GM21515 (cell line): ENCODE results near the gene CLEC16A.

Experiments
- ATAC-seq: cut with Tn5 transposase; IDR thresholded peaks from one replicate; pipeline ENCODE4 v1.9.1; 2021; ENCODE audit not compliant: unreplicated experiment

Gene CLEC16A

DNA sequence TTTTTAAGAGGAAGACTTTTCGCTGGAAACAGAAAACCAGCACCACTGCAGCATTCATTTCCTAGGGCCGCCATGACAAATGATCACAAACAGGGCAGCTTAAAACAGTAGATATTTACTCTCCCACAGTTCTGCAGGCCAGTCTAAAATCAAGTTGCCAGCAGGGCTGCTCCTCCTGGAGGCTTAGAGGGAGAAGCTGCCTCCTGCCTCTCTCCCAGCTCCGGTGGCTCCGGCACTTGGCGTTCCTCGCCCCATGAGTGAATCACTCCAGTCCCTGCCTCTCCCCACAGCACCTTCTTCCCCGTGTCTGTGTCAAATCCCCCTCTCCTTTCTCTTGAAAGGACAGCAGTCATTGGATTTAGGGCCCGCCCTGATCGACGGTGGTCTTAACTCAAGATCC lies 239.6 kb downstream of the CLEC16A start:
- no peak for ATAC-seq

DNA sequence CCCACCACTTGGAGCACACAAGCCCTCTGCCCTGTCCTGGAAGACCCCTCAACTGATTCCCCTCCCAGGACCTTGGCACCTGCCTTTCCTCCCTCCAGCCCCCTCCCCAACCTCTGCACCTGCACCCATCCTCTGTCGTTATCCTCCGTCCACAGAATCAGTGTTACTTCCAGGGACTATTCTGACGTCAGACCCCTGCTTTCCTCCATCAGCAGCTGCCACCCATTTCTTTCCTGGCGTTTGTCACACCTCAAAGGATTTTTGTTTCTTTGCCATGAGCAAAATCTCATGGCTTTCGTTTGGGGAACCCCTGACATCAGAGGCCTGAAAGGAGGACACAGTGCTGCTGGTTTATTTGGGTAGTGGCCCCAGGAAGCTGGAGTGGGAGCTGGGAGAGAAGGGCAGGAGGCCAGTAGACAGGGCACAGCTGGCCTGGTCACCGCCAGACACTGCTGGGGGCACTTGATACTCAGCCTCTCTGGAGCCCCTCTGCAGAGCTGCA lies 243.2 kb downstream of the CLEC16A start:
- no peak for ATAC-seq

DNA sequence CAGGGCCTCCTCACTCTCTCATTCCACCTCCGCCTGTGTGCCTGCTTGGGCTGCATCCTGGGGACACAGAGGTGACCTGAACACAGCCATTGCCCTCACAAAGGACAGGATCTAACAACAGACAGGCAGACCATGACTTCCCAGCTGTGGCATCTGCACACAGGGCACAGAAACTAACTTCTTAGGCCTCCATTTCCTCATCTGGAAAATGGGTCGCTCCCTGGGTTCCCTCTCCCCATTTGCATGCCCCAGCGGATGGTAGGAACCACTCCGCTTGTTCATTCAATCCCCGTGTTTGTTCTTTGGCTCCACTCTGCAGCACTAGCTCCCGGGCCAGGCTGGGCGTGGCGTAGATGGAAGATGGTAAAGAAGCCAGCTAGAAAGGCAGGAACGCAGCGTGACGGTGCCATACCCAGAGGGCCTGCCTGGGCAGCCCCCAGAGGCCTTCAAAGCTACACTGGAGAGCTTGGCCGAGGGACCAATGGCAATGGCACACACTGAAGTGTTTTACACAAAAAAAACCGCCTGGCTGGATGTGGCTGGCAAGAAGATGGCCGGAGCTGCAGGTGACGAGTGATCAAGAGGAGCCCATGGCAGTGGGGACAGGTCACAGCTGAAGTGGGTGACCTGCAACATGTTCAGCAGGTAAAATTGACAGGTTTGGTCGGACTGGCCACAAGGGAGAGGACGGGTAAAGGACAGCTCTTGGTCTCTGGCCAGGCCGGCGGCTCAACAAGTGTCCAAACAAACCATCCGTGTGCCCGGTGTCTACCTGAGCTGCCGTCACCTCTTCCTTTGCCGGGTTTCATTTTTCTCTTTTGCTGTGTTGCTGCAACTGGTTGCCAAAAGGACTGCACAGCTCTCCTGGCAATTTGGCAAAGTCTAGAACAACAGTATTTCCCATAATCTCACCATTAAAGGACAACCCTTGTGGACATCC lies 244.7 kb downstream of the CLEC16A start:
- no peak for ATAC-seq

DNA sequence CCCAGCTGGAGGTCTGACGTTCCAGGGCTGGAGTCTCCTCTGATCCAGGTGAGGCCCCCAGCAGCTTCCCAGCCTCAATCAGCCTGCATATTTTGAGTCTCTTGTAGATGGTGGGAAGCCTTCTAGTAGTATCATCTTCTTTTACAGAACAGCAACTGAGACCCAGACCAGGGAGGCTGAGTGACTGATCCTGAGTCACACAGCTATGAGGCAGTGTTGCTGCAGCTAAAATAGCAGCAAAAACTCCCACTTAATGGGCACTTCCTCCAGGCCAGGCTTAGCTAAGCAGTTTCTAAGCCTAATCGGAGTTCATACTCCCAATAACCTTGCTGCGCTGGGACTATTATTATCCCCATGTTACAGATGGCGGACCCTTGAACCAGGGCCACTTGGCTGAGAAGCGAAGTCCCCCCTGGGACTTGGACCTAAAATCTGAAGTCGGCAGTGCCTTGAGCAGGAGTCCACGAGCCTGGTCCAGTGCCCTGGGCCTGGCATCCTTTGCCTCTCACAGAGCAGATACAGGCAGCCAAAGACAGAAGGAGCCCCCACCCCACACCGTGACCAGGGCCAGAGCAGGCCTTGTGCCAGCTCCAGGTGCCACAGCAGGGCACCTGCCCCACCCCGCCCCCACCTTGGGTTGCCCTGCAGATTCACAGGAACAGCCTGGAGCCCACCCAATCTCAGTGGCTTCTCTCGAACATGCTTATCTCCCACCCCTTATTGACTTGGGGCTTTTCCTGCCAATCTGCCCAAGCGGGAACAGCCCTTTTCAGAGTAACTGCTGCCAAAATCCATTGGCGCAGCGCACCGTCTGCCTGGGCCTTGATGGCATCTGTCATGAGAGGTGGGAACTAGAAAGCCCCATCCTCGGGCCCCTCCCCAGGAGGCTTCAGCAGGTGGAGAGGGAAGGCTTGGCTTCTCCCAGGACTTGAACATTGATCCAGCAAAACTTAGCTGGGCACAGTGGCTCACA lies 246.5 kb downstream of the CLEC16A start:
- ATAC-seq = no peak

DNA sequence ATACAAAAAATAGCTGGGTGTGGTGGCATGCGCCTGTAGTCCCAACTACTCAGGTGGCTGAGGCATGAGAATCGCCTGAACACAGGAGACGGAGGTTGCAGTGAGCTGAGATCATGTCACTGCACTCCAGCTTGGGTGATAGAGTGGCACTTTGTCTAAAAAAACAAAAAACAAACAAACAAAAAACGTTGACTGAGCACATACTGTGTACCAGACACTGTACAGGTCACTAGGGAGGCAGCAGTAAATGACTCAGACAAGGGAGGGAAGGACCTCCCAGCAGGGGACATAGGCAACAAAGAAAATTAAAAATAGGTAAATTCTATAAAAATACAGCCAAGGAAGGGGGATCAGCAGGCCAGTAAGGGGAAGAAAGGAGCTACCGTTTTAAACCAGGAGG lies 247.3 kb downstream of the CLEC16A start:
- no peak for ATAC-seq

DNA sequence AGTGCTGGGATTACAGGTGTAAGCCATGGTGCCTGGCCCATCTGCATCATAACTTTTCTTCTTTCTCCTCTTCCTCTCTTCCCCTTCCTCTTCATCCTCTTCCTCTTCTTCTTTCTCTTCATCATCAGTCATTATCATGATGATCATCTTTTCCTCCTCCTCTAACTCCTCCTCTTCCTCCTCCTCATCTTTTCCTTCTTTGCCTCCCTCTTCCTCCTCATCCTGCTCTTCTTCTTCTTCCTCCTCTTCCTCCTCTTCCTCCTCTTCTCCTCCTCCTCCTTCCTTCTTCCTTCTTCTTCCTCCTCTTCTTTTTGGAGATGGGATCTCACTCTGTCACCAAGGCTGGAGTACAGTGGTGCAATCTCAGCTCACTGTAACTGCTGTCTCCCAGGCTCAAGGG lies 249.1 kb downstream of the CLEC16A start:
- ATAC-seq = no peak

DNA sequence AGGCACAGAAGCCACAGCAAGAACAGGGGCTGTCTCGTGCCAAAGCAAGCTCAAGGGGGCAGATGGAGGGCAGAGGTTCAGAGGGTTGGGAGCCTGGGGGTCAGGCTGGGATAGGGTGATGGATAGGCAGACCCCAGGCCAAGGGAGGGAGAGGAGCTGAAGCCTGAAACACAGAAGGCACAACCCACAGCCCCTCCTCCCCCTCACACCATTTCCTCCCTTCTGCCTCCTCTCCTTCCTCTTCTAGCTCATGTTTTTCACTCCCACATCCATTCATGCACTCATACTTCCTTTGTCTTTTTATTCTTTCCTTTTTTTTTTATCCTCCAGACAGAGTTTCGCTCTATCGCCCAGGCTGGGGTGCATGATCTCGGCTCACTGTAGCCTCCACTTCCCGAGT lies 250.5 kb downstream of the CLEC16A start:
- ATAC-seq = no peak

DNA sequence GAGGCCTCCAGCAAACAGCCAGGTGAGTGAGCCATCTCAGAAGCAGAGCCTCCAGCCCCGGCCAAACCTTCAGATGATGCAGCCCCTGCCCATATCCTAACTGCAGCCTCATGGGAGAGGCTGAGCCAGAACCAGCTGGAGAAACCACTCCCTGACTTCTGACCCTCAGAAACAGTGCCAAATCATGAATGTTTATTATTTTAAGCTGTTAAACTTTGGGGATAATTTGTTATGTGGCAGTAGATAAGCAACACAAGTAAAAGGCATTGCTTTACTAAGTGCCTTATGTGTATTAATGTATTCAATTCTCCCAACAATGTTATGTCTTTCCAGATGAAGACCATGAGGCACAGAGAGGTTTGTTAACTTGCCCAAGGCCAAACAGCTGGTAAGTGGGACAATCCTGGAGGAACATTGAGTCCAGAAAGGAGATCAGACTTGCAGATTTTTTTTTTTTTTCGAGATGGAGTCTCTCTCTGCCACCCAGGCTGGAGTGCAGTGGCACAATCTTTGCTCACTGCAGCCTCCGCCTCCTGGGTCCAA lies 252.0 kb downstream of the CLEC16A start:
- ATAC-seq = no peak

DNA sequence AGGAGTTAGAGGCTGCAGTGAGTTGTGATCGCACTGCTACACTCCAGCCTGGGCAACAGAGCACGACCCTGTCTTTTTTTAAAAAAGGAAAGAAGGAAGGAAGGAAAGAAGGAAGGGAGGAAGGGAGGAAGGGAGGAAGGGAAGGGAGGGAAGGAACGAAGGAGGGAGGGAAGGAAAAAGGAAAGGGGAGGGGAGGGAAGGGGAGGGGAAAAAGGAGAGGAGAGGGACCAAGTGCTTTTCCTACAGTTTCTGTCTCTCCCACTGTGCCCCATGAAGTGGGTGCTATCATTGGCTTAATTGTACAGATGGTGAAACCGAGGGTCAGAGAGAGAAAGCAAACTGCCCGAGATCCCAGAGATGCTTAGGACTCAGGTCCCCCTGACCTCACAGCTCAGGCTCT lies 254.0 kb downstream of the CLEC16A start:
- ATAC-seq = no peak

DNA sequence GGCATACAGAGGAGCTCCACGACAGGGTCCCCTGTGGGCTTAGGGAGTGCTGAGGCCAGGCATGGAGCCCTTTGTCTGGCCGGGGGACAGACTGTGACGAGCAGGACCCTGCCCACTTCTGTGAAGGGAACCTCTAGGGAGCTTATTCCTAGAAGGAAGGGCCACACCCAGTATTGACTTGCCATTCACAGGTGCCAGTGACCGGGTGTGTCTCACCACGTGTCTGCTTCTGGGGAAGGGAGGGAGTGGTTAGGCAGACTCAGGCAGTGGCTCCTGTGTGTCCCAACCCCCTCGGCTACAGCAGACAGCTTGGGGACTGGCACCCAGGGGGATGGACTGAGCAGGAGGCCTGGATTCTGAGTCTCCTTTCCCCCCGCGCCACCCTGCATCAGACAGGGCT lies 254.5 kb downstream of the CLEC16A start:
- no peak for ATAC-seq

DNA sequence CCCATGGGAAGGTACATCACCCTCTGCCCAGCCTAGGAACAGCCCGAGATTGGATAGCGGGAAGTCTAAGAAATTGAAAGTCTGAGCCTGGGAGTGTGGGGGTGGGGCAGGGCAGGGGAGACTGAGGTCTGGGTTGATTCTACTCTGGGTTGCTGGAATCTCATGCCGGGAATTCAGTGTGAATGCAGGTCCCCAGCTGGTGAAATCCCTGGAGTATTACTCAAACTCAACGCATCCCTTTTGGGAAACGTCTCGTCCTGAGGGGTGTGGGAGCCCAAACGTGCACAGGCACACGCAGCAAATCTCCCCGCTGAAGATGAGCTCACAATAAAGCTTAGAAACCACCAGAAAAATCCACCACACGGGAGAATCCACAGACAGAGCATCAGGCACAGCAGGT lies 256.2 kb downstream of the CLEC16A start:
- ATAC-seq = no peak

DNA sequence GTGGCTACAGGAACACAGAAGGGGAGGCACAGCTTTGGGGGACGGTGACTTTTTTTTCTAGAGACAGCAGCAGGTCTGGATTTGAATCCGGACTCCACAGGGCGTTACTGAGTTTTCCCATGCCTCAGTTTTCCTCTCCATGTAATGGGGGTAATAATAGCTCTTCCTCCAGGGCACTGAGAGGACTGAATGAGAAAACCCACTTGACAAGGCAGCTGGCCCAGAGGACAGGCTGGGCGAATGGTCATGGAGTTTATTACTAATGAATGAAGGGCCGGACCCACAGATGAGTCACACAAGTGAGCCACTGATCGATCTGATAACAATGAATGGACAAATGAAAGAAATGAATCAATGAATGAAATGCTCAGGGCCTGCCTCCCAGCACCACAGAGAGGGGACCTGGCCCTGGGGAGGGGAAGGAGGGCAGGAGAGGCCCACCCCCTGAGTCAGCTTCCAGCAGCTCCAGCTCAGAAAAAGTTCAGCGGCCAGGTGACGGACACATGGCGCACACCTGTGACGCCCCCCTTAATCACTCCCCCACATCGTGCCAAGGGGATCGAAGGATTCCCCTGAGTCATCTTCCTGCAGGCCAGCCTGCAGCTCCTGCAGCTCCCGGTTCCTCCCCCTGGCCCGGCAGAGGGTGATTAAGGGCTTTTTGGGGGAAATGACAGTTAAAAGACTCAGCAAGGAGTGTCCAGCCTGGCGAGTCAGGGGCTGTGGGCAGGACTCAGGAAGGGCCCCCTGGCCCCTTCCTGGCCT lies 257.3 kb downstream of the CLEC16A start:
- ATAC-seq = no peak

DNA sequence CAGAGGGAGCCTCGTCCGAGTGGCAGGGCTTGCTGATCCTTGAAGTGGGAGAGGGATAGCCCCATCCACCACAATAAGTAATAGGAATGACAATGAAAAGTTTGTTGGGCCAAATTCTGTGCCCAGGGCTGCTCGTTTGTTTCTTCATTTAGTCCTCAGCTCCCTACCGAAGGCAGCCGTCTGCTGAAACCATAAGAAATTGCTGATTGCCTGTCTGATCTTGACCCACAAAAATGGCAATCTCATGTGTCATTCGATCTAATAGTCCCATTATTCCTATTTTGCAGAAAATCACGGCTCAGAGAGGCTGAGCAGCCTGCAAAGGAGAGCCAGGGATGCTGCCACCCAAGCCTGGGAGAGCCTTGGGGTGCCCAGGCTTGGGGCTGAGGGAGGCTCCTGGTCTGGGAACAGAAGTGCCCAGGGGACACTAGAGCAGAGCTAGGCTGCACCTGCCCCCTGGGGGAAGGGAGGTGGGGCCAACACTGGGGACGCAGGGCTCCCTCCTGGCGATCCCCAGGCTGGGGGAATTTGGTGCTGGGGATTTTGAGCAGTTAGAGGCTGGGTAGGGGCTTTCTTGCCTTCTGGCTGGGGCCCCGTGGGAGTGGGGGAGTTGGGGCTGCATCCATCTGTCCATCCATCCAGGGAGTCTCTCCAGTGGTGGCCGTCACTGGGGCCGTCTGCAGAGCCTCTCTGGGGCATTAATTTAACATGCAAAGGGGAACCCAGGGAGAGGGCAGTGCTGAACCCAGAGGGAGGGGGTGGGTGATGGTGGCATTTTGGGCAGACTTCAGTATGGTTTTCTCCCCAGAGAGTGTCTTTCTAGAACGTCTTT lies 258.1 kb downstream of the CLEC16A start:
- ATAC-seq = peak; percentile 50

DNA sequence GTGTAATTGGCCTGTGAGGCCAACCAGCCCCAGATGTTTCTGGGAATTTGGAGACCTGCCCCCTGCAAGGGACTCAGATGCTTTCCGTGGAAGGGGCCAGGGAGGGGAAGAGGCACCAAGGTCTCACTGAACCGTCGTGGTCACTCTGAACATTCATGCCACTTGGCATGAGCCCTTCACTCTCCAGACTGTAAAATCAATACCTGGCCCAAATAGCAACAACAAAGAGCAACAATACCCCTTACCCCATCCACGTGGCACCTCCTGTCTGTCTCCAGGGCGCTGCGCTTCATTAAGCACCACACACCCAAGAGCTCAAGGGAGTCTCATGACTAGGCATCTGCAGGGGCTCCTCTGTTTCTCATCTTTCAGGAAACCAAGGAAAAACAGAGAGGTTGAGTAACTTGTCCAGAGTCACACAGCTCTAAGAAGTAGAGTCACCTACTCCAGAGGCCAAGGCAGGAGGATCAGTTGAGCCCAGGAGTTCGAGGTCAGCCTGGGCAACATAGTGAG lies 258.8 kb downstream of the CLEC16A start:
- ATAC-seq = no peak

DNA sequence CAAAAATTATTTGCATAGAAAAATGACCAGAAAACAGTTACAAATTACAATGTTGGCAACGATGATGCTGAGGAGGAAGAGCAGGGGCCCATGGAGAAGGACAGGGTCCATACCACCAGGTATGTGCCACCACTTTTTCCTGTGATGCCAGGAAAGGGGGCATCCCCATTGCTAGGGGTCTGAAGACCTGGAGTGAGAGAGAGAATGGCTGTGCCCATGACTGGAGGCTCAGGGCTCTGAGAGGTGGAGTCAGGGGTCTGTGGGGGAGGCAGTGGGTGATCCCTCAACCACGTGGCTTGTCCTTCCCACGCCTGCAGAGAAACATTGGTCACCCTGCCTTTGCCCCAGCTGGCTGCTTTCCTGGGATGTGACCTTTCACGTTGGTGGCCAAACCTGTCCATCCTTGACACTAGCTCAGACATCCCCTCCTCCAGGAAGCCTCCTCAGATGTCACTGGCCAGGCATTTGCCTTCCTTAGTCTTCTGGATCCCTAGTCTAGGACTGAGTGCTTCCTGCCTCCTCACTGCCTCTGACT lies 260.2 kb downstream of the CLEC16A start:
- no peak for ATAC-seq

DNA sequence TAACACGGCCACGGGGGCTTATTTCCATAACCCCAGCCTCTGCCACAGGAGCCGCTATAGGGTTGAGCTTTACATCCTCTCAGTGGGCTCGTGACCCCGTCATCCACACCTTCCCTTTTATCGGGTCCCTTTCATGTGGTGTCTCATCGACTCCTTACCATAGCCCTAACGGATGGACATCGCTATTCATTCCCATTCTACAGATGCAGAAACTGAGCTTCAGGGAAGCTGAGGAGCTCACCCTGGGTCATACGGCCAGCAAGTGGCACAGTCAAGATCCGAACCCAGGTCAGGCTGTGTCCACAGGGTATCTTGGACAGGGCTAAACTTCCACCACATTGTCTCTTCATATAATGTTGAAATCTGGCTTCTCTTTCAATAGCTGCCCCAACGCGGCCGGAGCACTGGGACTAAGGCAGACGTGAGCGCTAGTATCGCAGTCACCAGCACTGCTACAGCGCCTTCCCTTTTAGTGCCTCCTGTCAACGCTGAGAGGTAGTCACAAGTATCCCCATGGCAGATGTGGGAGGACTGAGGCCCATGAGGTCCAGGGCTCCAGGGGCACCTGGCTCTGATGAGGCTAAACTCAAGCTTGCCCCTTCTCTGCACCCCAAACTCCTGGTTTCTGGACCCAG lies 260.8 kb downstream of the CLEC16A start:
- no peak for ATAC-seq

DNA sequence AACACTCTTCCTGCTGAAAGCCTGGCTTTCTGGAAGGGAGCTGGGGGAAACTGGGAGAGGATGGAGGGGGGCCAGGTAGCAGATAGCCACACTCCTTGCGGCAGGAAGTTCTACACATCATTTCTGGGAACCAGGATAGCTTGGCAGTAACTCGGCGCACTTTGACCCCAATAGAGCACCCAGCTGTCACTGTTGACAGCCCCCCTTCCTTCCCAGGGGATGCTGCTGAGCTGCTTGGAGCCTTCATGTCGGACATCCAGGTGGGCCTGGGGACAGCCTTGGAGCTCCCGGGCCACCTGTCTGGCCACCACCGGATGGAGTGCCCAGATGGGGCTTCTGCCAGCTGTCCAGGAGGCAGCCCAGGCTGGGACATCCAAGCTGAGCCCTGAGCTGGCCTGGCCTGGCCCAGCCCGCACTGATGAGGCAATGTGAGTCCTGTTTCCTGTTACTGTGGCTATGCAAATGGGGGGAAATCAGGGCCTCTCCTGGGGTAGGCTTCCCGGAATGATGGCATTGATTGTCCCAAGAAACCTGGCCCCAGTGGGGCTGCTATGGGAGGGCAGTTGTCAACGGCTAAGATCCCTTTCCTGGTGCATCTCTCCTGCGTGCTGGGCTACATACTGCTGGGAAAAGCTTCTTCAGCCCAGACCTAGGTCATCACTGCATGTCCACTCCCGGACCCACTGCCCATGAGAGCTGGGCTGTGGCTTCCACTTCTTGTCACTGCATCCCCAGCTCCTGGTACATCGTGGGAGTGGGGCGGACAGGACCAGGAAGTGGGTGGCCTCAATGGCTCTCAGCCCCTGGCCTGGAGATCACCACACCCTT lies 261.6 kb downstream of the CLEC16A start:
- no peak for ATAC-seq

DNA sequence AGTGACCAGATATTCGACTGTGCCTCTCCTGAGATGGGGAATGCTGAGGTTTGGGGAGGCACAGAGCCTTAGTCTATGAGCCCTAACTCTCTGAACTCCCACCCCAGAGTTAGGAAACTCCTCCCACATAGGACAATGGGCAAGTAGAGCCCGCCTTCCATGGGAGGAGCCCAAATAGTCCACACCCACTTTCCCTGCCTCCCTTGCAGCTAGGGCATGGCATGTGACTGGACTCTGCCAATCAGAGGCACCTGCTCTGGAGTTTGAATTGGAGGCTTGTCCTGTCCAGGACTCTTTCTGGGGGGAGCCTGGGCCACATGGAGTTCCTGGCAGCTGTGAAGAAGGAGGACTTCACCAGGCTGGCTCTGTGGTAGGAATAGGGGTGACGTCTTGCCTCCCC lies 263.3 kb downstream of the CLEC16A start:
- ATAC-seq = no peak
